Activated T-cell treated with anti-CD3 and anti-CD28 coated beads, Interleukin-2, amount 50 U/mL, for 48 hours (primary cell): ENCODE data around the gene MAN1A2.

Source experiments
- DNase-seq, 2 experiments: peaks; one replicate each; pipeline ENCODE4 v3.0.0-alpha.2; 2020

MAN1A2 gene

GRCh38 chr1:117501281-117501680 is 134.0 kb downstream of the MAN1A2 start:
- no peak for DNase-seq

- no peak for DNase-seq
These were observed 144.0 kb downstream of the MAN1A2 start for GRCh38 chr1:117511273-117511672.

GRCh38 chr1:117512728-117513321 is 145.6 kb downstream of the MAN1A2 start:
- no peak for DNase-seq

GRCh38 chr1:117523111-117523510 is 155.9 kb downstream of the MAN1A2 start:
- DNase-seq, result no peak

GRCh38 chr1:117527074-117527473 is 159.8 kb downstream of the MAN1A2 start:
- DNase-seq, result no peak

- DNase-seq, result no peak
These were observed 160.4 kb downstream of the MAN1A2 start for GRCh38 chr1:117527566-117528102.

GRCh38 chr1:117529683-117530082 is 162.4 kb downstream of the MAN1A2 start:
- no peak for DNase-seq

GRCh38 chr1:117531222-117531621 is 164.0 kb downstream of the MAN1A2 start:
- DNase-seq, result no peak

GRCh38 chr1:117534995-117535467 is 167.8 kb downstream of the MAN1A2 start:
- DNase-seq, result peak; percentile 66 to 69

- no peak for DNase-seq
These were observed 168.6 kb downstream of the MAN1A2 start for GRCh38 chr1:117535821-117536220.

- DNase-seq, result no peak
These were observed 170.2 kb downstream of the MAN1A2 start for GRCh38 chr1:117537291-117537920.

- peak in 1 of 2 experiments; percentile 37 for DNase-seq
These were observed 173.3 kb downstream of the MAN1A2 start for GRCh38 chr1:117540532-117540931.

- no peak for DNase-seq
These were observed 173.8 kb downstream of the MAN1A2 start for GRCh38 chr1:117541003-117541402.

GRCh38 chr1:117541585-117541984 is 174.3 kb downstream of the MAN1A2 start:
- DNase-seq, result no peak

GRCh38 chr1:117544509-117545109 is 177.4 kb downstream of the MAN1A2 start:
- no peak for DNase-seq

GRCh38 chr1:117546467-117546866 is 179.2 kb downstream of the MAN1A2 start:
- DNase-seq, result no peak

GRCh38 chr1:117553471-117553870 is 186.2 kb downstream of the MAN1A2 start:
- no peak for DNase-seq

GRCh38 chr1:117555806-117556205 is 188.6 kb downstream of the MAN1A2 start:
- DNase-seq, result no peak

- DNase-seq, result no peak
These were observed 189.1 kb downstream of the MAN1A2 start for GRCh38 chr1:117556341-117556740.

- no peak for DNase-seq
These were observed 189.7 kb downstream of the MAN1A2 start for GRCh38 chr1:117556976-117557375.

GRCh38 chr1:117558451-117558850 is 191.2 kb downstream of the MAN1A2 start:
- DNase-seq, result peak in 1 of 2 experiments; percentile 13

GRCh38 chr1:117559139-117559538 is 191.9 kb downstream of the MAN1A2 start:
- no peak for DNase-seq

- DNase-seq, result no peak
These were observed 192.7 kb downstream of the MAN1A2 start for GRCh38 chr1:117559985-117560384.

GRCh38 chr1:117561071-117561470 is 193.8 kb downstream of the MAN1A2 start:
- peak in 1 of 2 experiments; percentile 9 for DNase-seq
